DOHH2 (cell line): ENCODE results near the gene PKD2L1.

ENCODE experiments used
- EZH2phosphoT487 ChIP-seq: fragments of 200-600 bp; sonication (generic); IDR thresholded peaks from 2 replicates; pipeline ENCODE4 v1.6.1; 2017; ENCODE audit warnings: borderline replicate concordance, mild to moderate bottlenecking, antibody characterized with exemption, low read length, moderate library complexity, mixed read lengths
- TF ChIP-seq, protein P1 (sequence below): fragments of 200-600 bp; sonication (generic); IDR thresholded peaks from one replicate; pipeline ENCODE4 v1.5.1; 2014; ENCODE audit warnings: antibody characterized with exemption, mild to moderate bottlenecking, low read depth, low read length; ENCODE audit not compliant: poor library complexity, severe bottlenecking

DNA sequence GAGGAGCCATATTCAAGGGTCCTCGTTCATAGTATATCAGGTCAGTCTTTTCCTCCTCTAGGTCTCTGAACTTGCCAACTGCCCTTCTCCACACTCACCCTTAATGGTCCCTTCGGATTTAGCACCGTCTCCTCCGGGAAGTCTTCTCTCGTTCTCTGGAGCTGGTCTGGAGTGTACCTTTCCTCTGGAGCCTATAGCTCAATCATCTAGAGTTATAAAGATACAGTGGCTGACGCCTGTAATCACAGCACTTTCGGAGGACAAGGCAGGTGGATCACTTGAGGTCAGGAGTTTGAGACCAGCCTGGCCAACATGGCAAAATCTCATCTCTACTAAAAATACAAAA, 12.6 kb upstream of the PKD2L1 start:
- TF ChIP-seq, protein P1, sequence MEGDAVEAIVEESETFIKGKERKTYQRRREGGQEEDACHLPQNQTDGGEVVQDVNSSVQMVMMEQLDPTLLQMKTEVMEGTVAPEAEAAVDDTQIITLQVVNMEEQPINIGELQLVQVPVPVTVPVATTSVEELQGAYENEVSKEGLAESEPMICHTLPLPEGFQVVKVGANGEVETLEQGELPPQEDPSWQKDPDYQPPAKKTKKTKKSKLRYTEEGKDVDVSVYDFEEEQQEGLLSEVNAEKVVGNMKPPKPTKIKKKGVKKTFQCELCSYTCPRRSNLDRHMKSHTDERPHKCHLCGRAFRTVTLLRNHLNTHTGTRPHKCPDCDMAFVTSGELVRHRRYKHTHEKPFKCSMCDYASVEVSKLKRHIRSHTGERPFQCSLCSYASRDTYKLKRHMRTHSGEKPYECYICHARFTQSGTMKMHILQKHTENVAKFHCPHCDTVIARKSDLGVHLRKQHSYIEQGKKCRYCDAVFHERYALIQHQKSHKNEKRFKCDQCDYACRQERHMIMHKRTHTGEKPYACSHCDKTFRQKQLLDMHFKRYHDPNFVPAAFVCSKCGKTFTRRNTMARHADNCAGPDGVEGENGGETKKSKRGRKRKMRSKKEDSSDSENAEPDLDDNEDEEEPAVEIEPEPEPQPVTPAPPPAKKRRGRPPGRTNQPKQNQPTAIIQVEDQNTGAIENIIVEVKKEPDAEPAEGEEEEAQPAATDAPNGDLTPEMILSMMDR = no peak
- no peak for TF ChIP-seq EZH2phosphoT487
